Measurements from ENCODE around the gene FILIP1.

GRCh38 chr6:75429061-75429703 lies 64.4 kb downstream of the FILIP1 start:
- TF ChIP-seq CTCF (IDR thresholded peaks at IDR 0.05; ENCODE audit: borderline replicate concordance, extremely low read depth, low read length, poor library complexity, severe bottlenecking) (no peak), EZH2 (IDR thresholded peaks at IDR 0.05; ENCODE audit: borderline replicate concordance, low read depth, low read length, severe bottlenecking) (no peak)

Measured in DND-41 (cell line).